ENCODE measurements around the gene GNE. TPM values are rescaled to one million over a fixed set of nuclear protein-coding genes. Genes with fewer than 3 reads are reported as not detected.
A peak's percentile ranks its signal among the peaks of the same experiment; 100 is the strongest.

GNE gene
- total and polyA plus RNA-seq, 9 of the 15 experiments (the other 6 are each of a cell fraction or from before 2014, with no cell fraction given), result 5.1 to 18.6 (median 12.0) TPM

DNA sequence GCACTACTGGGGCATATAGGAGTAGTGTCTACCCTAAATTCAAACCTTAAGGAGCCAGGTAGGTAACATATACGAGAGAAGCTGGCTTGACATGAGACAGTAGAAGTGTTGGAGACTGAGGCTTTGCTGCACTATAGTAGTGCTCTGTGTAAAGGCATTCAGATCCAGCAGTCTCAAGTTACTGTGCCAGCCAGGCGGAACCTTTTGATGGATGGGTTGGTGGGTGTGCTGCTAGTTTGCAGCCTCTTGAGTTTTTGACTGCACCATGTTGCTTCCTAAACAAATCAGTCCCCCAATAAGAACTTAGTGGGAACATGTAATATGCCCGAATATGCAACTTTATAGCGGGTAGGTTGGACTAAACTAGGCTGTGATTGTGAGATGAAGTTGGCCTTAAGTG, 66.1 kb downstream of the GNE start:
- no peak for FAIRE-seq
- Histone ChIP-seq H3K4me2 (ENCODE audit: insufficient read depth, low read length) (peak overlapping the region; percentile 87), H3K4me1 (replicated peaks in 1 of 2; ENCODE audit: control insufficient read depth in 2 of 2, insufficient read depth in 2 of 2, low read length in 2 of 2) (peaks cover 3 to 12% of the 10 kb centered on the region in 2 experiments; a peak in 4 of 5 replicates), H3K36me3 (ENCODE audit: control insufficient read depth, insufficient read depth, low read length) (peaks cover 33% of the 10 kb centered on the region; the same call in 2 of the 3 replicates), H3K9me3 (replicated peaks; ENCODE audit: control insufficient read depth, insufficient read depth, low read depth, low read length) (no peaks in the 10 kb centered on the region), H3K27ac (ENCODE audit: extremely low read depth, low read depth, low read length) (no peak overlapping the region), H3K4me3 (peak overlapping the region; percentile 97), H3K79me2 (ENCODE audit: control insufficient read depth, insufficient read depth, low read length) (peaks cover 52% of the 10 kb centered on the region), H3K9ac (ENCODE audit: insufficient read depth in 1 of 2, low read depth in 2 of 2, low read length in 2 of 2) (peak overlapping the region in 1 of 2 experiments; percentile 96; a peak in 3 of 4 replicates), H2AFZ (ENCODE audit: low read depth, low read length) (no peak overlapping the region), H3K9me1 (ENCODE audit: control insufficient read depth, insufficient read depth, low read length) (no peaks in the 10 kb centered on the region), H3K27me3 (ENCODE audit: control insufficient read depth in 2 of 2, insufficient read depth in 2 of 2, low read length in 2 of 2) (no peaks in the 10 kb centered on the region), H4K20me1 (replicated peaks; ENCODE audit: control insufficient read depth, insufficient read depth, low read length) (peaks cover 28% of the 10 kb centered on the region)
- ATAC-seq, result no peak
- in situ Hi-C loops (cut with MboI) (no loop called here), intact Hi-C loops (cut with micrococcal nuclease) (no loop called here)
- ChIA-PET CTCF (ENCODE audit: low intra/inter-chr PET ratio) (interaction anchor here (0.6 kb wide), 1 partner anchor 194 kb away, joined by 3 read pairs; no protein-coding TSS in a partner anchor), POLR2A (interaction anchor here (0.7 to 2.8 kb wide), 6 partner anchors 9 to 23 kb away, joined by 3 to 13 read pairs (median 4); no protein-coding TSS in a partner anchor)
- 21% methylated on average over 4 of the region's 4 CpGs for WGBS (ENCODE audit: insufficient coverage, low coverage, missing lambda C conversion rate)
- DNase-seq (ENCODE audit: extremely low read depth in 1 of 4, low spot score in 3 of 4), result no peak
- no TSS peak for BruUV-seq (replicated peaks)
- no peak for TF ChIP-seq ZNF830 (CRISPR knock-in tag; IDR thresholded peaks at IDR 0.05)
- no peak for TF ChIP-seq KLF6 (CRISPR knock-in tag; IDR thresholded peaks at IDR 0.05; ENCODE audit: borderline replicate concordance)
- TF ChIP-seq, protein P1, sequence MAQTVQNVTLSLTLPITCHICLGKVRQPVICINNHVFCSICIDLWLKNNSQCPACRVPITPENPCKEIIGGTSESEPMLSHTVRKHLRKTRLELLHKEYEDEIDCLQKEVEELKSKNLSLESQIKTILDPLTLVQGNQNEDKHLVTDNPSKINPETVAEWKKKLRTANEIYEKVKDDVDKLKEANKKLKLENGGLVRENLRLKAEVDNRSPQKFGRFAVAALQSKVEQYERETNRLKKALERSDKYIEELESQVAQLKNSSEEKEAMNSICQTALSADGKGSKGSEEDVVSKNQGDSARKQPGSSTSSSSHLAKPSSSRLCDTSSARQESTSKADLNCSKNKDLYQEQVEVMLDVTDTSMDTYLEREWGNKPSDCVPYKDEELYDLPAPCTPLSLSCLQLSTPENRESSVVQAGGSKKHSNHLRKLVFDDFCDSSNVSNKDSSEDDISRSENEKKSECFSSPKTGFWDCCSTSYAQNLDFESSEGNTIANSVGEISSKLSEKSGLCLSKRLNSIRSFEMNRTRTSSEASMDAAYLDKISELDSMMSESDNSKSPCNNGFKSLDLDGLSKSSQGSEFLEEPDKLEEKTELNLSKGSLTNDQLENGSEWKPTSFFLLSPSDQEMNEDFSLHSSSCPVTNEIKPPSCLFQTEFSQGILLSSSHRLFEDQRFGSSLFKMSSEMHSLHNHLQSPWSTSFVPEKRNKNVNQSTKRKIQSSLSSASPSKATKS (CRISPR knock-in tag; IDR thresholded peaks at IDR 0.05), result no peak
- TF ChIP-seq SMARCC2 (IDR thresholded peaks at IDR 0.05; ENCODE audit: low read depth), result no peak
- no peak for TF ChIP-seq GATA2 (CRISPR knock-in tag; IDR thresholded peaks at IDR 0.05)
- TF ChIP-seq, protein P2, sequence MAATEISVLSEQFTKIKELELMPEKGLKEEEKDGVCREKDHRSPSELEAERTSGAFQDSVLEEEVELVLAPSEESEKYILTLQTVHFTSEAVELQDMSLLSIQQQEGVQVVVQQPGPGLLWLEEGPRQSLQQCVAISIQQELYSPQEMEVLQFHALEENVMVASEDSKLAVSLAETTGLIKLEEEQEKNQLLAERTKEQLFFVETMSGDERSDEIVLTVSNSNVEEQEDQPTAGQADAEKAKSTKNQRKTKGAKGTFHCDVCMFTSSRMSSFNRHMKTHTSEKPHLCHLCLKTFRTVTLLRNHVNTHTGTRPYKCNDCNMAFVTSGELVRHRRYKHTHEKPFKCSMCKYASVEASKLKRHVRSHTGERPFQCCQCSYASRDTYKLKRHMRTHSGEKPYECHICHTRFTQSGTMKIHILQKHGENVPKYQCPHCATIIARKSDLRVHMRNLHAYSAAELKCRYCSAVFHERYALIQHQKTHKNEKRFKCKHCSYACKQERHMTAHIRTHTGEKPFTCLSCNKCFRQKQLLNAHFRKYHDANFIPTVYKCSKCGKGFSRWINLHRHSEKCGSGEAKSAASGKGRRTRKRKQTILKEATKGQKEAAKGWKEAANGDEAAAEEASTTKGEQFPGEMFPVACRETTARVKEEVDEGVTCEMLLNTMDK (IDR thresholded peaks at IDR 0.05; ENCODE audit: borderline replicate concordance, insufficient read depth, low read depth, low read length, poor library complexity, severe bottlenecking), result no peak
- no peak for TF ChIP-seq HEY1 (CRISPR knock-in tag; IDR thresholded peaks at IDR 0.05; ENCODE audit: borderline replicate concordance)
- TF ChIP-seq, protein P3, sequence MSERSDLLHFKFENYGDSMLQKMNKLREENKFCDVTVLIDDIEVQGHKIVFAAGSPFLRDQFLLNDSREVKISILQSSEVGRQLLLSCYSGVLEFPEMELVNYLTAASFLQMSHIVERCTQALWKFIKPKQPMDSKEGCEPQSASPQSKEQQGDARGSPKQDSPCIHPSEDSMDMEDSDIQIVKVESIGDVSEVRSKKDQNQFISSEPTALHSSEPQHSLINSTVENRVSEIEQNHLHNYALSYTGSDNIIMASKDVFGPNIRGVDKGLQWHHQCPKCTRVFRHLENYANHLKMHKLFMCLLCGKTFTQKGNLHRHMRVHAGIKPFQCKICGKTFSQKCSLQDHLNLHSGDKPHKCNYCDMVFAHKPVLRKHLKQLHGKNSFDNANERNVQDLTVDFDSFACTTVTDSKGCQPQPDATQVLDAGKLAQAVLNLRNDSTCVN (CRISPR knock-in tag; IDR thresholded peaks at IDR 0.05), result no peak
- TF ChIP-seq ZKSCAN3 (CRISPR knock-in tag; IDR thresholded peaks at IDR 0.05), result no peak
- TF ChIP-seq, protein P4, sequence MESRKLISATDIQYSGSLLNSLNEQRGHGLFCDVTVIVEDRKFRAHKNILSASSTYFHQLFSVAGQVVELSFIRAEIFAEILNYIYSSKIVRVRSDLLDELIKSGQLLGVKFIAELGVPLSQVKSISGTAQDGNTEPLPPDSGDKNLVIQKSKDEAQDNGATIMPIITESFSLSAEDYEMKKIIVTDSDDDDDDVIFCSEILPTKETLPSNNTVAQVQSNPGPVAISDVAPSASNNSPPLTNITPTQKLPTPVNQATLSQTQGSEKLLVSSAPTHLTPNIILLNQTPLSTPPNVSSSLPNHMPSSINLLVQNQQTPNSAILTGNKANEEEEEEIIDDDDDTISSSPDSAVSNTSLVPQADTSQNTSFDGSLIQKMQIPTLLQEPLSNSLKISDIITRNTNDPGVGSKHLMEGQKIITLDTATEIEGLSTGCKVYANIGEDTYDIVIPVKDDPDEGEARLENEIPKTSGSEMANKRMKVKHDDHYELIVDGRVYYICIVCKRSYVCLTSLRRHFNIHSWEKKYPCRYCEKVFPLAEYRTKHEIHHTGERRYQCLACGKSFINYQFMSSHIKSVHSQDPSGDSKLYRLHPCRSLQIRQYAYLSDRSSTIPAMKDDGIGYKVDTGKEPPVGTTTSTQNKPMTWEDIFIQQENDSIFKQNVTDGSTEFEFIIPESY (CRISPR knock-in tag; IDR thresholded peaks at IDR 0.05), result no peak
- no peak for TF ChIP-seq MECOM (CRISPR knock-in tag; IDR thresholded peaks at IDR 0.05)
- TF ChIP-seq, protein P5, sequence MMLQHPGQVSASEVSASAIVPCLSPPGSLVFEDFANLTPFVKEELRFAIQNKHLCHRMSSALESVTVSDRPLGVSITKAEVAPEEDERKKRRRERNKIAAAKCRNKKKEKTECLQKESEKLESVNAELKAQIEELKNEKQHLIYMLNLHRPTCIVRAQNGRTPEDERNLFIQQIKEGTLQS (IDR thresholded peaks at IDR 0.05), result no peak
- TF ChIP-seq, protein P5 (CRISPR knock-in tag; conservative IDR thresholded peaks at IDR 0.05), result no peak

Measured in K562 (cell line).